ENCODE results near the gene ADAMTSL5.
A peak's percentile ranks its signal among the peaks of the same experiment; 100 is the strongest.
"Not testable (repeated sequence)": the region's sequence is repeated elsewhere in the genome, so short reads cannot be mapped to it uniquely, and the experiment has no call there.

Gene ADAMTSL5

DNA sequence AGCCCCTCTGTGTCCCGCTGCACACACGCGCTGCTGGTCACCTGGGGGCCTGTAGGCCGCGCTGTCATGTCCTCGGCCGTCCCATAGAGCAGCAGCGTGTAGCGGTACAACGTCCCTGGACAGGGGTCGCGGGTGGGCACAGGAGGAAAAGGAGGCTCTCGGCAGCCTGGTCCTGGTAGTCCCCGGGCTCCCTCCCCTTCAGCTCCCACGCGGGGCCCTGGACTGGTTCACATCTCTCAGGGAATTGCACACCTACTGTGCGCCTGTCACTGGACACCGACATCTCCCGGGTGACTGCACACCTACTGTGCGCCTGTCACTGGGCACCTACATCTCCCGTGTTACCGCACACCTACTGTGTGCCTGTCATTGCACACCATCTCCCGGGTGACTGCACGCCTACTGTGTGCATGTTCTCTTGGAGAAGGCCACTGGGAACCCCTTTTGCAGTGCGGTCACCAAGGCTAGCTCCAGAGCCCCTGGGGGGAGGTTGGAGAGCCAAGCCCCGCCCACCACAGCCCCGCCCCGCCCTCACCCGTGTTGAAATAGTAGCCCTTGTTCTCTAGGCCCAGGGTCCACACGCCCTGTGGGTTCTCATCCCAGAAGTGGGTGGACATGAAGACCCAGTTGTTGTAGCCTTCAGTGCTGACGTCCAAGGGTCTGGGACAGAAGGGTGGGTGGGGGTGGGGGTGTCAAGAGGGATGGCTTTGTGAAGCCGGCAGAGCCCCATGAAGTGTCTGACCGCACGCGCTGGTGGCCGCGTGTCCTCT, 30.3 kb downstream of the ADAMTSL5 start:
- no peak for DNase-seq

GRCh38 chr19:1481893-1482360, 30.9 kb downstream of the ADAMTSL5 start:
- DNase-seq = no peak

GRCh38 chr19:1481224-1481892, 31.5 kb downstream of the ADAMTSL5 start:
- DNase-seq = no peak

GRCh38 chr19:1478934-1479707, 33.7 kb downstream of the ADAMTSL5 start, which contains the start of gene C19orf25:
TSS of gene C19orf25 (minus strand) at chr19:1479215. CDS start at chr19:1478903, 312 bp downstream.
- peak; percentile 41 to 96 (median 87) for DNase-seq

DNA sequence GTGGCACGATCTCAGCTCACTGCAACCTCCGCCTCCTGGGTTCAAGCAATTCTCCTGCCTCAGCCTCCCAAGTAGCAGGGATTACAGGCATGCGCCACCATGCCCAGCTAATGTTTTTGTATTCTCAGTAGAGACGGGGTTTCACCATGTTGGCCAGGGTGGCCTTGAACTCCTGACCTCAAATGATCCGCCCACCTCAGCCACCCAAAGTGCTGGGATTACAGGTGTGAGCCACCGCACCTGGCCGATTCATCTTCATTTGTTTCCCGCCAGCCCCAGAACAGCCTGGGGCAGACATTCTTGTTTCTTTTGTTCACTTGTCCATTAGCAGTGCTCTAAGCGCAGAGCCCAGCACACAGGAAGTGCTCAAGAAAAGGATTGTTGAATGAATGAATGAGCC, 35.8 kb downstream of the ADAMTSL5 start:
- not testable (repeated sequence) for DNase-seq

DNA sequence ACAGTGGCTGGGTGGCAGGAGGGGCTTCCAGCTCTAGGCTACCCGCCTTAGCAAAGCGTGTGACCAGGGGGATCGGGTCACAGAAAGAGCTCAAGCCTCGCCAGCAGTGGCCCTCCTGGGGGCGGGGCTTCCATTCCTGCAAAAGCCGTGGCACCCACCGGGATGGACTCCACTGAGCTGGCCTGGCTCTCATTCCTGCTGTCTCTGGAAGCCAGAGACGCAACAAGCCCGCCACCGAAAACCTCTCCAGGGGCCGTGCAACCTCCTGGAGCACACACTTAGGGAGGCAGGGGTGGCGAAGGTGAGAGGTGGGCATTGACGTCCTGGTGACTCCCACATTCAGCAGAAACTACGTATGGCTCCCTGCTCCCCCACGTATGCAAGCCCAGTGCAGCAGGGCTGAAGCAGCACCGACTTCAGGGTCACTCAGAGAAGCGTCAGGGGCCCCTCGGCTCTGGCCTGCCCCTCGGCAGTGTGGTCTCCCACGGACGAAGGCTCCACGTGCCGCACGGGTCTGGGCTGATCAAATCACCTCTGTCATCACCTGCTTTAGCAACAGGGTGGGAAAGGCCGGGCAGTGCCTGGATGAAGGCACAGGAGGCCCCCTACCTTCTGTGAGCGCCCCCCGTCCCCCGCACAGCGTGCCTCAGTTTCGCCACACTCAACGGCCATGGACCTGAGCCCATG, 36.9 kb downstream of the ADAMTSL5 start:
- DNase-seq = no peak

DNA sequence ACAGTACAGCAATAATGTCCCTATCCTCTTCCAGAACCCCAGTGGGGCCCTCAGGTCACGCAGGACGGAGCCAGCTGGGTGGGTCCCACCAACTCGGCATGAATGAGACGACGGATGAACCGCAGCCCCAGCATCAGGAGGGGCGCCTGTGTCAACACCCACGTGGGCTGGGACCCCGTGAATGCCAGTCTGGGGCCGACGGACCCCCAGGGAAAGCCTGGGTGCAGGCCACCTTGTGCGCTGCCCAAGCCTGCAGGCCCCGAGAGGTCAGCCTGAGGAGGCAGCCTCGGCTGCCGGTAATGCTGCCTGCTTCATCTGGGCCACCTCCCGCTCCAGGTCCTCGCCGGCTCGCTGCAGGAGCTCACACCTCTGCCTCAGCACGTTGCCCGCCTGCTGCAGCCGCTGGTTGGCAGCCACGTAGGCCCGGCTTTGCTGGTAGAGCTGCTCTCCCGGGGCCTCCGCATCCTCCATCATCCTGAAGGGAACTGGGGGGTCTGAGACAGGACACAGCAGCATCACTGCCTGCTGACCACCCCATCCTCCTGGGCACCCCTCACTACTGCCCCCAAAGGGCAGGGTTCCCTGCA, 38.0 kb downstream of the ADAMTSL5 start:
- no peak for DNase-seq

DNA sequence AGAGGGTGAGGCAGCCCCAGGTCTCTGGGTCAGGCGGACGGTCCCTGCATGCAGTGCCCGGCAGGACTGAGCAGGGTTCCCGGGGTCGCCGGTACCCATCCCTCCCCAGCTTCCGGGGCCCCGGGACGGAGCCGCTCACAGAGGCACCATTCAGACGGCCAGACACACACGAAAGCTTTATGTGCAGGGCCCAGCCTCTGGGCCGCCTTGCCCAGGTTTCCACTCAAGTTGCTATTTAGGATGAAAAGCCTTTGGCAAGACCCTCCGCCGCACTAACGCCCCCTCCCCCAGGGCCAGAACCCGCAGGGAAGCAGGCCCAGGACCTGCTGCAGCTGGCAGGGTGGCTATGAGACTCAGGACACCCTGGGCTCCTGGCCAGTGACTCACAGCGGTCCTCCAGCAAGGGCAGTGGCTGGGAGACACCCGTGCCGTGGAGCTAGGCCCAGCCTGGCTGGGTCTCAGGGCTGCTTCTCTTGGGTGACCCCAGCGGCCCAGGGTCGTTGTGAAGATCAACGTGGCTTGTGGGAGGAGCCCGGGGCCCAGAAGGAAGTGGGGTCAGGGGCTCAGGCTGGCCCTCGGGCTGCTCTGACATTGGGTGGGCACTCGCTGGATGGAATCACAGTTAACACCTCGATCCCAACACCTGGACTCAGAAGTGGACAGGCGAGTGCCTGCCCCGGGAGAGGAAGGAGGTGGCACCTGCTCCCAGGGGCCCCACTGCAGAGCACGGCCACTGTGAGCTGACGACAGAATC, 38.6 kb downstream of the ADAMTSL5 start:
- peak in 50 of 56 donors; percentile 11 to 89 (median 62) for DNase-seq

DNA sequence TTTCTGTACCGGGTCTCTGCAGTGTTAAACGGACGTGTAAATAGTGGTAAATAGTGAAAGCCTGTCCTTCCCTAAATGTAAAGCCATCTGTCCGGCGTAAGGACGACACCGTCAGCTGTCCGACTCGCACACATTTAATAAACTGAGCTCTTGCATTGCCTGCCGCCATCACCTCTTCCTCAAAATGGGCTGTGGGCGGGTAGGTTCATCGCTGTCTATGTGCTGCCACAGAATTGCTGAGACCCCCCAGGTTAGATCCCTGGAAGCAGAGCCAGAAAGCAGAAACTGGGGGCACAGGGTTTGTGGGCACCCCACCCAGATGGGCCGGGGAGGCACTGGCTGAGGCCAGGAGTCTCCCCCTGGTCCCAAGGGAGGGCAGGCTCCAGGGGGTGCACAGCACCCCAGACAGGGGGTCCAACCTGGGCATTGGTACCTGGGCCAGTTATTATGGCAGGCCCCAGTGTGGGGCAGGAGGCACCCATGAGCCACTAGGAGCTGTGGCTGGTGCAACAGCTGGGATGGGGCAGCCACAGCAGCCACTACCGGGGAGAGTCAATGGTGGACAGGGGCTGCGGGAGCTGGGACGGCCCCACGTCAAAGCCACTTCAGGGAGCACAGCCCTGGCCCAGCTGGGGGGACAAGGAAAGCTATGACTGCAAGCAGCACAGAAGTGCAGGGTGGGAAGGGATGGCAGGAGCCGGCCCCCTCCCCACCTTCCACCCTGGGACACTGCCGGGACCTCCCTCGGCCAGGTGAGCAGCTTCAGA, 39.6 kb downstream of the ADAMTSL5 start:
- peak in 2 of 56 donors; percentile 38 to 39 for DNase-seq

GRCh38 chr19:1472231-1473084, 40.4 kb downstream of the ADAMTSL5 start:
- DNase-seq = peak in 13 of 56 donors; percentile 16 to 71 (median 36)

- peak in 23 of 56 donors; percentile 26 to 64 (median 47) for DNase-seq
Measured at GRCh38 chr19:1471515-1472160, 41.2 kb downstream of the ADAMTSL5 start.

DNA sequence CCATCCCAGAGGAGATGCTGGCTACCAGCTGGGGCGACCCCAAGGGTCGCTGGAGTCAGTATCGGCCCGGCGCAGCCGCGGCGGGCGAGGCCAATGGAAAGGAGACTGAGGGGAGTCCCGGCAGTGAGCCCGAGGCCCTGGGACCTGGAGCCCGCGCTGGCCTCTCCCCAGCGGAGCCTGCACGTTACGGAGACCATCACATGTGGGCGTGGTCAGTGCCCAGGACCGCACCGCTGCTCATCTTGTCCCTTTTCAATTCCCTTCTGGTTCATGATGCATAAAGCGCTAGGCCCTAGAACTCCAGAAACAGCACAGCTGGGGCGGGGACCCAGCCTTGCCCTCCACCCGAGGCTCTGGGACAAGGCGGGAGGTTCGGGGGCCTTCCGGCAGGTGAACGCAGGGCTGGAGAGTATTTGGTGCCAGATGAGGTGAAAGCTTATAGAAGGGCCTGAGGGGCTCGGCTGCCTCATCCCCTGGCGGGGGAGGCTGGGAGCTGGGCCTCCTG, 41.8 kb downstream of the ADAMTSL5 start:
- DNase-seq = no peak

DNA sequence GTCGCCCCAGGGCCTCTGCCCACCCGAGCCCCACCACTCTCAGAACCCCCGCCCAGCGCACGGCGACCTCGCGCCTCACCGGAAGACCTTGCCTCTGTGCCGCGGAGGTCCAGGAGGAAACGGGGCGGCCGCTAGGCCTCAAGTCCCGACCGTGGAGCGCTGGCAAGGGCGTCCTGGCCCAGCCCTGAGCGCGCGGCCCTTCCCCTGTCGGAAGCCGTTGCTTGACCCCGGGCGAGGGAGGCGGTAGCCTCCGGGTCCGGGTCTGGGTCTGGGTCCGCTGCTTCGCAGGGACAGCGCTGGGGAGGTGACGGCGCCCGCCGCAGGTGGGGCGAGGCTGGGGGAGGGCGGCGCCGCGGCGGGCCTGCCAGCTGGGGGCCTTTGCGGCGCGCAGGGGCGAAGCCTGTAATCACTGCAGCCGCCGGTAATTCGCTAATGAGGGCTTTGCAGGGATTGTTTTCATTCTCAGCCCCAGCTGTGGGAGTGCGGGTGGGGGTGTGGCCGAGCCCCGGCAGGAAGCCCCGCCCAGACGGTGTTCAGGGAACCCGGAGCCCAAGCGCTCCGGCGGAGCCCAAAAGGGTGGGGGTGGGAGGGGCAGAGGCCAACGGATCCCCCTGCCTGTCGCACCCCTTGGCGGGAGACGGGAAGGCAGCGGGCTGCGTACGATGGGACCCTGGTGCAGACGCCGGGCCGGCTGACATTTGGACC, 42.4 kb downstream of the ADAMTSL5 start:
- DNase-seq = peak in 17 of 56 donors; percentile 13 to 58 (median 30)

- DNase-seq = no peak
Measured at GRCh38 chr19:1470055-1470304, 42.8 kb downstream of the ADAMTSL5 start.

GRCh38 chr19:1469255-1470054, 43.4 kb downstream of the ADAMTSL5 start:
- no peak for DNase-seq

- no peak for DNase-seq
Measured at GRCh38 chr19:1468821-1469254, 44.0 kb downstream of the ADAMTSL5 start.
